ENCODE data around the gene IP6K1.
A peak's percentile ranks its signal among the peaks of the same experiment; 100 is the strongest.
"Not testable (repeated sequence)": the region's sequence is repeated elsewhere in the genome, so short reads cannot be mapped to it uniquely, and the experiment has no call there.

The IP6K1 gene

DNA sequence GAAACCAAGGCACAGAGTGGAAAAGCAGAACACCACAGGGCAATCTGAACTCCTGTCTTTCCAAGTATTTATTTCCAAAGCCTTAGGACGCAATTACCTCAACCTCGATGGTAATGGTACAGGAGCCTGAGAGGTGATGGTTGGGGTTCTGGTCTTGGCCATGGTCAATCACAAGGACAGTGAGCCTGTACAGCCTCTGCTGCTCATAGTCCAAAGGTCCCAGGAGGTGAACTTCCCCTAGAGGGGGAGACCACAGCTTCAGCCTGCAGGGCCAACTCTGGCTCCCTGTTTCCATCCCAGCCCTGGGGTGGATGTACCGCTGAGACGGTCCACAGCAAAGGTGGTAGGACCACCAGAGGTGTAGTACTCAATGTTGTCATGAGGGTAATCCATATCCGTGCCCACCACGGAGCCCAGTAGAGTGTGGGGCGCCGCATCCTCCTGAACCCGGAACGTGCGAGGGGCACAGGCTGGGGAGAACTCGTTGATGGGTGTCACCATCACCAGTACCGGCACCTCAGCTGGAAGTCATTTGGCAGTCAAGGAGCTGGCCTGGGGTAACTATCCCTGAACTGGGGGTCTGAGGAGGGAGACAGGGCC is 7.2 kb upstream of the IP6K1 start:
- no peak for DNase-seq

GRCh38 chr3:49792371-49793150 is 6.2 kb upstream of the IP6K1 start:
- DNase-seq = no peak

DNA sequence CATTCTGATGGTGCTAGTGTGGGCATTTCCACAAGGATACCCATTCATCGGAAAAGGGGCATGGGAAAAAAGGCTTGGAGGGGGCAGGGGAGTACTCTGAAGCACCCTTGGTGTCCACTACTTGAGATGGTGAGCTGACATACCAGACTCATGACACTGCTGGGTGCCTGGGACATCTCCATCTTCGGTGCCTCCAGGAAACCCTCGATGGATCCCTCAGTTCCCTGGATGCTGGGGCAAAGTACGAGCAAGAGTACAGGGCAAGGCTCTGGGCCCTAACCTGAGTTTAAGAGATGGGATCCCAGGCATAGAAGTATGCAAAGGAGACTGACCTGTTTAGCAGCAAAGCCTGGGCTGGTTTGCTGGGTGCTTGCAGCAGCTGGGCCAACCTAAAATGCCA is 5.2 kb upstream of the IP6K1 start:
- no peak for DNase-seq

DNA sequence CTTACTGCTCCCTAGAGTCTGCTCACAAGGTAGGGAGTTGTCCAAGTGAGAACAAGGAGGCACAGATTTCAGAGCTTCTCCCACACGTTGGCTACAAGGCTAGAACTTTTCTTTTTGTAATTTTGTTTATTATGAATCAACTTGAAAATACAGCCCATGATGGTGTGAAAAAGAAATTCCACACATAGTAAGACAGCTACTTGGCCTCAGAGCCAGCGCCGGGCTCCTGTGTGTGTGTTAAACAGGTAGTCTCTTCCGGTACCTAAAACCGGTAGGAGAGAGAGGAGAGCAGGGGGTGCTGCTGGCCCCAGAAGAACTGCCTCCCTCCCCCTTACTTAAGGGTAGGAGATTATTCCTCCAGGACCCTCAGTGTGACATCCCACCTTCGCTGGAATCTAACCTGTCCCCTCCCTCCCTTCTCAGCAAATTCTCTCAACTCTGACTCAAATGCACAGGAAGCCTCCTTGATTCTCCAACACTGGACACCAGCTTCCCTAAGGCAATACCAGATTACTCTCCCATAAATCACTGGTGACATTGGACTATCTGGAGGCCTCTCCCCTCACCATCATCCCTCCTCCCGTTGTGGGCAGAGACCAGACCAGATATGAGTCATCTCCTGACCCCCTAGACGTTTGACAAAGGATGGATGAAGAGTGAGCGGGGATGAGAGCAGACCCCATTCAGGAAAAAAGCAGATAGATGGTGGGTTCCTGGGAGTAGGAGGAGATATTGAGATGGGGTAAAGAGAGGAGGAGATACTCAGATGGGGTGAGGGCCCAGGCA is 4.5 kb upstream of the IP6K1 start:
- DNase-seq = no peak

DNA sequence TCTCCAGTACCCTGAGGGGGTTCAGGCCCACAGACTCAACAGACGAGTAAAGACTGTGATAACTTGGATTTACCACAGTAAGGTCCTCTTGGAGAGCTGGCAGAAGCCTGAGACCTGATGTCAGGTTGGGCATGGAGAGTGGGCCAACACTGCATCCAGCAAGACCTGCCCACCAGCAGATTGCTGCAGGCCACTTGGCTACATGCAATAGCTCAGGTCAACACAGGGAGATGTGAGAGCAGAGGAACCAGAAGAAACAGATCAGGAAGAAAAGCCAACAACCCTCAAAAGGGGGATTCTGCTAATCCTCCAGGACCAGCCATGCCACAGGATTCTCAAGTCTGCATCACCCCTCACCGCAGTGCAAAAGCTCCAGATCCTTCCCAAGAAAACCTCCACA is 1.7 kb upstream of the IP6K1 start:
- no peak for DNase-seq

DNA sequence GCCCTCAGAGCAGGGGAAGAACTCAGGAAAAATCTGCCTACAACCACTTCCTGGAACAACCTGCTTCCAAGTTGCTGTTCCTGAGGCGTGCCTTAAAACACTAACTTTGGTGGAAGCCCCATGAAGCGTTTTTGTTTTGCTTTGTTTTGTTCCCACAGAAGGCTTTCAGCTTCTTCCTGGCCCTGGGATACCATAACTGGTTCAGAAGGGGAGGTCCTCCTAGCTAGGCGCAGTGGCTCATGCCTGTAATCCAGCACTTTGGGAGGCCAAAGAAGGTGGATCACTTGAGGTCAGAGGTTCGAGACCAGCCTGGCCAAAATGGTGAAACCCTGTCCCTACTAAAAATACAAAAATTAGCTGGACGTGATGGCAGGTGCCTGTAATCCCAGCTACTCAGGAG is 1.2 kb upstream of the IP6K1 start:
- no peak for DNase-seq

GRCh38 chr3:49787182-49787464 is 781 bp upstream of the IP6K1 start:
- DNase-seq = no peak

GRCh38 chr3:49785565-49786356 is 581 bp downstream of the IP6K1 start:
- DNase-seq = peak in 1 of 2 donors; percentile 31

DNA sequence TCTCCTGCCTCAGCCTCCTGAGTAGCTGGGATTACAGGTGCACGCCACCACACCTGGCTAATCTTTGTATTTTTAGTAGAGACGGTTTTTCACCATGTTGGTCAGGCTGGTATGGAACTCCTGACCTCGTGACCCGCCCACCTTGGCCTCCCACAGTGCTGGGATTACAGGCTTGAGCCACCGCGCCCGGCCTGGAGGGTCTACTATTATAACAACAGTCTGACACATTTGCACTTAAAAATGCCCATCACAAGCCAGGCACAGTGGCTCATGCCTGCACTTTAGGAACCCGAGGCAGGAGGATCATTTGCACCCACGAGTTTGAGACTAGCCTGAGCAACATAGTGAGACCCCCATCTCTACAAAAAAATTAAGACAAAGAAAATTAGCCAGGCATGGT is 4.1 kb downstream of the IP6K1 start:
- not testable (repeated sequence) for DNase-seq

- DNase-seq = no peak
Measured at GRCh38 chr3:49781415-49782199, 4.7 kb downstream of the IP6K1 start.

- DNase-seq = not testable (repeated sequence)
Measured at GRCh38 chr3:49780975-49781365, 5.4 kb downstream of the IP6K1 start.

DNA sequence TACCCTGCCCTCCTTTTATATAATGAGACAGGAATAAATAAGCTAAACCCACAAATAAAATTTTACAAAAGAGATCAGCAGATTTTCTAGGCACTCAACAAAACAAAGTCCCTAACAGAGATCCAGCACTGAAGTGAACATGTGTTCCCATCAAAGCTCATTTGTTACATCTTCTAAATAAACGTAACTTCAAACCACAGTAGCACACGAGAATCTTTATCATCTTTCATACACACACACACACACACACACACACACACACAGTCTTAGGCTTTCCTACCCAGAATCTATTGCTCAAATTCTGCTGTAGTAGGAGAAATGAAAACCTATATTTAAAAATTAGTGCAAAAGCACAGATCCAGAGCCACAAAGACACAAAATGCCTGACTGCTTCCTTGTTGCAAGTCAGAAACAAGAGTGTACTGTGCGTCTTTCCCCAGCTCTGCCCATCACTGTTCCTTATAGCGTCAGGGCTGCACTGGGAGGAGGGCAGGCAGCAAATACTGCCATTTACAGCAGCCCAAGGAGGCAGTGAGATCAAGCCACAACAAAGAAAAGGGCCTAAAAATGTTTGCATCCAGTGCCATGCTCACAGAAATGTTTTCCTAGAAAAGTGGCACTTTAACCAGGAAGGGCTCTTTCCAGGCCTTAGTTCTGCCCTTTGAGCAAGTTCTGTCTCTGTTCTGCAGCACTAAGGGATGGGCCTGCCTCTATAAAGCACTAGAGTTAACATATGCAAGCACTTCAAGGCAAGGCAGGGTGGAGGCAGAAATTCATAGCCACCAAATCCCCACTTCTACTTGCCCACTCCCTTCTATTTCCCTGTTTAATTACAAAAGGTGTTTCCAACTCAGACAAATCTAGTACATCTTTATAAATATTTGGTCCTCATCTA is 6.0 kb downstream of the IP6K1 start:
- no peak for DNase-seq

DNA sequence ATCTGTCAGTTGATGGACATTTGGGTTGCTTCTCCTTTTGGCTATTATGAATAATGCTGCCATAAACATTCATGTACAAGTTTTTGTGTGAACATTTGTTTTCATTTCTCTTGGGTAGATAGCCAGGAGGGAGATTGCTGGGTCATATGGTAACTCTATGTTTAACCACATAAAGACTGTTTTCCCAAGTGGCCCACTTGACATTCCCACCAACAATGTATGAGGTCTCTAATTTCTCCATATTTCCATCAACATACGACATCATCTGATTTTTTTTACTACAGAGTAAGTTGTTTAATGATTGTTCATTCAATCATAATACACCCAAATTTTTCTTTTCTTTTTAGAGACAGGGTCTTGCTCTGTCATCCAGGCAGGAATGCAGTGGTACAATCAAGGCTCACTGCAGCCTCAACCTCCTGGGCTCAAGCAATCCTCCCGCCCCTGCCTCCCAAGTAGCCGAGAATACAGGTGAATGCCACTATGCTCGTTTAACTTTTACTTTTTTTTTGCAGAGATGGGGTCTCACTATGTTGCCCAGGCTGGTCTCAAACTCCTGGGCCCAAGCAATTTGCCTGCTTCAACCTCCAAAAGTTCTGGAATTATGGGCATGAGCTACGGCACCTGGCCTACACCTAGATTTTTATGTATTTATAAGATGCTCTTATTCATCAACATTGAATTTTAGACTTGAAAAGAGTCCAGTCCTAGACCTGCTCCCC is 6.8 kb downstream of the IP6K1 start:
- no peak for DNase-seq

DNA sequence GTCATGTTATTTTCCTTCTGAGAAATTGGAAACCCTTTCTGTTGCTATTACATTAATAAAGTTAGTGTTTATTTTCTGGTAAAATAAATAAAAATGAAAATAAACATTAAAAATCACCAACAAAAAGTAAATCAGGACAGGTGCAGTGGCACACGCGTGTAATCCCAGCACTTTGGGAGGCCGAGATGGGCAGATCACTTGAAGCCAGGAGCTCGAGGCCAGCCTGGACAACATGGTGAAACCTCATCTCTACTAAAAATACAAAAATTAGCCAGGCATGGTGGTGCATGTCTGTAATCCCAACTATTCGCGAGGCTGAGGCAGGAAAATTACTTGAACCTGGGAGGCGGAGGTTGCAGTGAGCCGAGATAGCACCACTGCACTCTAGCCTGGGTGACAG is 10.2 kb downstream of the IP6K1 start:
- DNase-seq = not testable (repeated sequence)

DNA sequence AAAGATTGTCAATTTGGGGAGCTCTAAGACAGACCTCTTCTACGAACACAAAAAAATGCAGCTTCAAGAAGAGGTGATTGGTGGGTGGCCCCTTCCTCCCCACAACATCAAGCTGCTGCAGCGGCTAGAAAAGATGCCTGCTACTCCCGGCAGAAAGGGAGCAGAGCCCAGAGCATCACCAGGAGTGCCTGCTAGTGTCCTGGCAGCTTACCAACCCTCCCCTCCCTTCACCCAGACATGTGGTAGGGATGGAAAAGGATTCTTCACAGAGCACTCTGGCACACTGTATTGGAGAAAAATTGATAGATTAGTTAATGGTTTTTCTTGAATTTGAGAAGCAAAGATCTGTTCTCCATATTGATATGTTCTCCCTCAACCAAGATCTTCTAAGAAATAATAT is 10.8 kb downstream of the IP6K1 start:
- DNase-seq = no peak

DNA sequence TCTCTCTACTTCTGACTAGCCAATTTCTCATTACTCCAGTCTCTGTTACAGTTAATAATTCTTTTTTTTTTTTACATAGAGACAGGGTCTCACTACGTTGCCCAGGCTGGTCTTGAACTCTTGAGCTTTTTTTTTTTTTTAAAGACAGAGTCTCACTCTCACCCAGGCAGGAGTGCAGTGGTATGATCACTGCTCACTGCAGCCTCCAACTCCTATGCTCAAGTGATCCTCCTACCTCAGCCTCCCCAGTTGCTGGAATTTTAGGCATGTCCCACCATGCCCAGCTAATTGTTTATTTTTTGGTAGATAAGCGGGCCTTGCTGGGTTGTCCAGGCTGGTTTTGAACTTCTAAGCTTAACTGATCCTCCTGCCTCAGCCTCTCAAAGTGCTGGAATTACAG is 13.6 kb downstream of the IP6K1 start:
- no peak for DNase-seq

GRCh38 chr3:49771340-49771938 is 14.9 kb downstream of the IP6K1 start:
- no peak for DNase-seq

DNA sequence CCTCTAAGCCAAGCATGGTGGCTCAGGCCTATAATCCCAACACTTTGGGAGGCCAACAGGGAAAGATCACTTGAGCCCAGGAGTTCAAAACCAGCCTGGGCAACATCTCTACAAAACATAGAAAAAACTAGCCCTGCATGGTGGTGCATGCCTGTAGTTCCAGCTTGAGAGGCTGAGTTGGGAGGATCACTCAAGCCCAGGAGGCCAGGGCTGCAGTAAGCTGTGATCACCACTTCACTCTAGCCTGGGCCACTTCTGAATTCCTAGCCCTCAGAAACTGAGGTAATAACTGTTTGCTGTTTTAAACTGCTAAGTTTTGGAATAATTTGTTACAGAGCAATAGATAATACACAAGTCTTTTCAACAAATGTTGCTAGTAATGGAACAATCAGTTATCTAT is 16.4 kb downstream of the IP6K1 start:
- DNase-seq = no peak

- no peak for DNase-seq
Measured at GRCh38 chr3:49769286-49769915, 16.9 kb downstream of the IP6K1 start.

DNA sequence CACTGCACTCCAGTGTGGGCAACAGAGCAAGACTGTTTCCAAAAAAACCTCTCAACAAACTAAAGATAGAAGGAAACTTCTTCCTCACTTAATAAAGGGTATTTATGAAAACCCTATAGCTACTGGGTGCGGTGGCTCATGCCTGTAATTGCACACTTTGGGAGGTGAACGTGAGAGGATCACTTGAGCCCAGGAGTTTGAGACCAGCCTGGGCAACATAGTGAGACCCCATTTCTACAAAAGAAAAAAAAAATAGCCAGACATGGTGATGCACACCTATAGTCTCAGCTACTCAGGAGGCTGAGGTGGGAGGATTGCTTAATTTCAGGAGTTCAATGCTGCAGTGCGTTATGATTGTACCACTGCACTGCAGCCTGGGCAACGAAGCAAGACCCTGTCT is 22.4 kb downstream of the IP6K1 start:
- no peak for DNase-seq

Measured in CD4-positive, alpha-beta T cell treated with Interleukin-4 for 1 hour (primary cell).